HG02610 (cell line): ENCODE data around the gene INTS4.
"Not testable (repeated sequence)": the region's sequence is repeated elsewhere in the genome, so short reads cannot be mapped to it uniquely, and the experiment has no call there.

ENCODE experiments used
- ATAC-seq: cut with Tn5 transposase; IDR thresholded peaks from one replicate; pipeline ENCODE4 v1.9.1; 2021; ENCODE audit warnings: mild to moderate bottlenecking, moderate library complexity; ENCODE audit not compliant: unreplicated experiment

The INTS4 gene

GRCh38 chr11:77958583-77959177, 35.8 kb downstream of the INTS4 start:
- ATAC-seq, result not testable (repeated sequence)

- not testable (repeated sequence) for ATAC-seq
These were observed 51.2 kb downstream of the INTS4 start for GRCh38 chr11:77943296-77943695.

- ATAC-seq, result not testable (repeated sequence)
These were observed 52.0 kb downstream of the INTS4 start for GRCh38 chr11:77942465-77942864.

- ATAC-seq, result not testable (repeated sequence)
These were observed 60.9 kb downstream of the INTS4 start for GRCh38 chr11:77933596-77933995.

- ATAC-seq, result not testable (repeated sequence)
These were observed 63.9 kb downstream of the INTS4 start for GRCh38 chr11:77930334-77931208.

GRCh38 chr11:77917713-77918112, 76.8 kb downstream of the INTS4 start:
- not testable (repeated sequence) for ATAC-seq

GRCh38 chr11:77914307-77914791, 80.1 kb downstream of the INTS4 start:
- ATAC-seq, result not testable (repeated sequence)

- ATAC-seq, result not testable (repeated sequence)
These were observed 80.7 kb downstream of the INTS4 start for GRCh38 chr11:77913608-77914306.

GRCh38 chr11:77910828-77911227, 83.6 kb downstream of the INTS4 start:
- not testable (repeated sequence) for ATAC-seq

- no peak for ATAC-seq
These were observed 85.2 kb downstream of the INTS4 start for GRCh38 chr11:77909277-77909676.

GRCh38 chr11:77908835-77909234, 85.6 kb downstream of the INTS4 start:
- ATAC-seq, result no peak

- not testable (repeated sequence) for ATAC-seq
These were observed 99.5 kb downstream of the INTS4 start for GRCh38 chr11:77894949-77895348.

GRCh38 chr11:77891703-77892102, 102.8 kb downstream of the INTS4 start:
- not testable (repeated sequence) for ATAC-seq

- ATAC-seq, result not testable (repeated sequence)
These were observed 103.2 kb downstream of the INTS4 start for GRCh38 chr11:77891256-77891655.

- ATAC-seq, result not testable (repeated sequence)
These were observed 103.8 kb downstream of the INTS4 start for GRCh38 chr11:77890619-77891056.

GRCh38 chr11:77890100-77890614, 104.3 kb downstream of the INTS4 start:
- not testable (repeated sequence) for ATAC-seq

GRCh38 chr11:77889045-77889444, 105.4 kb downstream of the INTS4 start:
- ATAC-seq, result not testable (repeated sequence)

GRCh38 chr11:77886401-77886800, 108.1 kb downstream of the INTS4 start:
- ATAC-seq, result no peak

- ATAC-seq, result no peak
These were observed 109.7 kb downstream of the INTS4 start for GRCh38 chr11:77884829-77885190.

- no peak for ATAC-seq
These were observed 110.2 kb downstream of the INTS4 start for GRCh38 chr11:77884186-77884828.

GRCh38 chr11:77883775-77884174, 110.7 kb downstream of the INTS4 start:
- no peak for ATAC-seq
